Endothelial cell of umbilical vein (primary cell): ENCODE measurements around the gene PABPC1L2B. TPM values are rescaled to one million over a fixed set of nuclear protein-coding genes. Genes with fewer than 3 reads are reported as not detected.
"Not testable (repeated sequence)": the region's sequence is repeated elsewhere in the genome, so short reads cannot be mapped to it uniquely, and the experiment has no call there.

ENCODE experiments used
- BruUV-seq: library from RNA; stranded (reverse); fragments of 400-500 nt; replicated peaks from 2 replicates; lab custom pipeline; 2021; lab: Mats Ljungman, UMichigan
- CTCF ChIA-PET: fragments of 300-600, 350-600 bp; sonication (Branson Sonifier 250); formaldehyde crosslinking; loops from one replicate; lab custom pipeline; 2021; ENCODE audit warnings: antibody characterized with exemption, inconsistent platforms; lab: Charles Lee
- POLR2A ChIA-PET: fragments of 300-600, 350-600 bp; sonication (Branson Sonifier 250); formaldehyde crosslinking; loops from one replicate; lab custom pipeline; 2021; ENCODE audit warnings: antibody characterized with exemption, inconsistent platforms; lab: Charles Lee
- DNase-seq: peaks from one replicate; pipeline ENCODE4 v3.0.0-alpha.2; 2011; ENCODE audit warnings: low read depth, low spot score
- FAIRE-seq: peaks from 2 replicates; lab custom pipeline; 2011; peaks lifted over from hg19 to GRCh38; lab: Jason Lieb, UNC
- H2AFZ ChIP-seq: 2 replicates; pipeline ENCODE4 v1.6.0; 2012; ENCODE audit warnings: low read depth, low read length, control low read depth, inconsistent platforms
- H3K27ac ChIP-seq: 2 replicates; pipeline ENCODE4 v1.5.1; 2011; ENCODE audit warnings: low read depth, mild to moderate bottlenecking, control low read depth, low read length, moderate library complexity; ENCODE audit not compliant: insufficient read depth
- H3K27me3 ChIP-seq, 2 experiments: 2 replicates each; pipeline versions ENCODE4 v1.6.0 to v1.6.1; 2011; ENCODE audit warnings: low read length in 2 of 2, mixed read lengths in 1 of 2; ENCODE audit not compliant: control insufficient read depth in 2 of 2, insufficient read depth in 2 of 2
- H3K36me3 ChIP-seq, 2 experiments: 2 replicates in 1 of 2; 3 replicates in 1 of 2; pipeline ENCODE4 v1.5.1; 2011; ENCODE audit warnings: low read length in 2 of 2, mild to moderate bottlenecking in 1 of 2, moderate library complexity in 1 of 2; ENCODE audit not compliant: control insufficient read depth in 2 of 2, insufficient read depth in 2 of 2; ENCODE audit errors: extremely low read depth in 1 of 2
- H3K4me1 ChIP-seq: 3 replicates; pipeline ENCODE4 v1.5.1; 2011; ENCODE audit warnings: mild to moderate bottlenecking, low read length; ENCODE audit not compliant: control insufficient read depth, insufficient read depth; ENCODE audit errors: extremely low read depth
- H3K4me2 ChIP-seq: 2 replicates; pipeline ENCODE4 v1.6.1; 2011; ENCODE audit warnings: low read length, control low read depth, mixed read lengths; ENCODE audit not compliant: insufficient read depth
- H3K4me3 ChIP-seq, 3 experiments: fragments of 200-600 bp in 1 of 3; sonication (generic), shearing (Covaris generic) in 1 of 3; replicated peaks in 1 of 3; 2 replicates each; pipeline ENCODE4 v1.5.1; 2011 to 2016; ENCODE audit warnings: control low read depth in 3 of 3, low read length in 3 of 3, mild to moderate bottlenecking in 2 of 3, inconsistent platforms in 1 of 3, low read depth in 1 of 3, moderate library complexity in 1 of 3; ENCODE audit not compliant: insufficient read depth in 1 of 3
- H3K79me2 ChIP-seq: 2 replicates; pipeline ENCODE4 v1.6.0; 2012; ENCODE audit warnings: low read length, inconsistent platforms; ENCODE audit not compliant: control insufficient read depth, insufficient read depth
- H3K9ac ChIP-seq: replicated peaks from 2 replicates; pipeline ENCODE3; 2011; ENCODE audit warnings: low read length, control low read depth; ENCODE audit not compliant: insufficient read depth; ENCODE audit errors: extremely low read depth
- H3K9me1 ChIP-seq: replicated peaks from 3 replicates; pipeline ENCODE4 v1.6.0; 2011; ENCODE audit warnings: mild to moderate bottlenecking, low read length; ENCODE audit not compliant: control insufficient read depth, insufficient read depth; ENCODE audit errors: extremely low read depth
- H3K9me3 ChIP-seq: replicated peaks from 2 replicates; pipeline ENCODE4 v1.5.1; 2012; ENCODE audit warnings: low read length, inconsistent platforms; ENCODE audit not compliant: control insufficient read depth, insufficient read depth
- H4K20me1 ChIP-seq: replicated peaks from 2 replicates; pipeline ENCODE3; 2011; ENCODE audit warnings: mild to moderate bottlenecking, low read length; ENCODE audit not compliant: control insufficient read depth, insufficient read depth; ENCODE audit errors: extremely low read depth
- dilution Hi-C: fragments of 300-500 bp; cut with MboI; formaldehyde crosslinking; loops from one replicate; pipeline ENCODE4 v1.15.0; 2019; ENCODE audit warnings: low sequenced_read_pairs; ENCODE audit not compliant: extremely low pct_ligation_motif_present
- intact Hi-C: fragments of 100-400 bp; cut with micrococcal nuclease; formaldehyde crosslinking; loops from one replicate; pipeline ENCODE4 v1.10.0; 2022
- polyA plus RNA-seq, 4 experiments: library from polyadenylated mRNA; depleted of rRNA in 3 of 4; stranded (reverse) in 3 of 4; unstranded in 1 of 4; fragments of >200 nt; gene quantifications; 2 replicates each; pipeline versions ENCODE4 v1.2.1 to v1.2.3, GENCODE V29; 2011 to 2012; ENCODE audit warnings: missing spikeins in 1 of 4
- total RNA-seq: library from RNA; stranded (reverse); gene quantifications from 2 replicates; pipeline ENCODE4 v1.2.3, GENCODE V29; 2021

The PABPC1L2B gene
- total and polyA plus RNA-seq, 2 donors (not counting 3 experiments of a cell fraction or from before 2014, with no cell fraction given), result not detected

DNA sequence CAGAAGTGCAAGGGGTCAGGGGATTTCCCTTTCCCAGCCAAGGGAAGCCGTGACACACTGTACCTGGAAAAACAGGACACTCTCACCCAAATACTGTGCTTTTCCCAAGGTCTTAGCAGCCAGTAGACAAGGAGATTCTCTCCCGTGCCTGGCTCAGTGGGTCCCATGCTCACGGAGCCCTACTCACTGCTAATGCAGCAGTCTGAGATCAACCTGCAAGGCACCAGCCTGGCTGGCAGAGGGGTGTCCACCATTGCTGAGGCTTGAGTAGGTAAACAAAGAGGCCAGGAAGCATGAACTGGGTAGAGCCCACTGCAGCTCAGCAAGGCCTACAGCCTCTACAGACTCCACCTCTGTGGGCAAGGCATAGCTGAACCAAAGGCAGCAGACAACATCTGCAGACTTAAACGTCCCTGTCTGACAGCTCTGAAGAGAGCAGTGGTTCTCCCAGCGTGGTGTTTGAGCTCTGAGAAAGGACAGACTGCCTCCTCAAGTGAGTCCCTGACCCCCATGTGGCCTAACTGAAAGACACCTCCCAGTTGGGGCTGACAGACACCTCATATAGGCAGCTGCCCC, 21.8 kb upstream of the PABPC1L2B start:
- H4K20me1 ChIP-seq, H3K4me3 ChIP-seq, H3K4me2 ChIP-seq, dilution Hi-C loops, H3K27ac ChIP-seq, H3K9me3 ChIP-seq, H3K27me3 ChIP-seq, DNase-seq, CTCF ChIA-PET, intact Hi-C loops, H3K9ac ChIP-seq, FAIRE-seq, H3K79me2 ChIP-seq, H3K36me3 ChIP-seq, H3K9me1 ChIP-seq, H2AFZ ChIP-seq, BruUV-seq, H3K4me1 ChIP-seq, POLR2A ChIA-PET: not testable (repeated sequence)

DNA sequence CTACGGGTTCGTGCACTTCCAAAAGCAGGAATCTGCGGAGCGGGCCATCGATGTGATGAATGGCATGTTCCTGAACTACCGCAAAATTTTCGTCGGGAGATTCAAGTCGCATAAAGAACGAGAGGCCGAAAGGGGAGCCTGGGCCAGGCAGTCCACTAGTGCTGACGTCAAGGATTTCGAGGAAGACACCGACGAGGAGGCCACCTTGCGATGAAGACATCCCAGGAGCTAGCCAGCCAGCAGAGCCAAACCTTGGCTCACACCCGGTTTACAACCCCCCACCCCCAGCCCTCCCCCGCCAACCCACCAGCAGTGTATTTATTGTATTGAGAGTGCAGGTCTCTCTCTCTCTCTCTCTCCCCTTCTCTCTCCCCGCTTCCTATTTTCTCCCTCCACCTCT, 1.3 kb downstream of the PABPC1L2B start:
- CTCF ChIA-PET, H2AFZ ChIP-seq, H3K4me2 ChIP-seq, dilution Hi-C loops, H3K36me3 ChIP-seq, H3K4me3 ChIP-seq, H3K9me3 ChIP-seq, H3K4me1 ChIP-seq, H3K27ac ChIP-seq, intact Hi-C loops, H3K9me1 ChIP-seq, H3K79me2 ChIP-seq, BruUV-seq, DNase-seq, H3K27me3 ChIP-seq, POLR2A ChIA-PET, H3K9ac ChIP-seq, H4K20me1 ChIP-seq: not testable (repeated sequence)
- peak; percentile 74 for FAIRE-seq
